ENCODE measurements around the gene MLF2.
"Not testable (repeated sequence)": the region's sequence is repeated elsewhere in the genome, so short reads cannot be mapped to it uniquely, and the experiment has no call there.

The MLF2 gene

DNA sequence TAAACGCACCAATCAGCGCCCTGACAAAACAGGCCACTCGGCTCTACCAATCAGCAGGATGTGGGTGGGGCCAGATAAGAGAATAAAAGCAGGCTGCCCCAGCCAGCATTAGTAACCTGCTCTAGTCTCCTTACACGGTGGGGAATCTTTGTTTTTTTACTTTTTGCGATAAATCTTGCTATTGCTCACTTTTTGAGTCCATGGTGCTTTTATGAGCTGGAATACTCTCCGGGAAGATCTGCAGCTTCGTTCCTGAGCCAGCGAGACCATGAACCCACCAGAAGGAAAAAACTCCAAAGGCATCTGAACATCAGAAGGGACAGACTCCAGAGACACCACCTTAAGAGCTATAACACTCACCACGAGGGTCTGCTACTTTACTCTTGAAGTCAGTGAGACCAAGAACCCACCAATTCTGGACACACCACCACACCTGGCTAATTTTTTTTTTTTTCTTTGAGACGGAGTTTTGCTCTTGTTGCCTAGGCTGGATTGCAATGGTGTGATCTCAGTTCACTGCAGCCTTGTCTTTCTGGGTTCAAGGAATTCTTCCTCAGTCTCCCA lies 36.0 kb downstream of the MLF2 start:
- Histone ChIP-seq H4K20me1 (ENCODE audit: insufficient read depth, low read length) (no peaks in the 10 kb centered on the region), H3K9me2 (replicated peaks; ENCODE audit: insufficient read depth, low read length) (no peaks in the 10 kb centered on the region), H3K79me2 (ENCODE audit: low read length) (no peaks in the 10 kb centered on the region), H2AFZ (ENCODE audit: low read length) (no peak overlapping the region), H3K36me3 (replicated peaks; ENCODE audit: insufficient read depth, low read length) (no peaks in the 10 kb centered on the region), H3F3A (ENCODE audit: insufficient read depth, low read length) (no peaks in the 10 kb centered on the region), H3K4me2 (ENCODE audit: low read depth, low read length) (no peak overlapping the region), H3K4me1 (ENCODE audit: low read length) (no peaks in the 10 kb centered on the region), H3K9me3 (replicated peaks; ENCODE audit: insufficient read depth, low read length) (no peaks in the 10 kb centered on the region), H3K27ac (ENCODE audit: low read length) (no peak overlapping the region), H3K4me3 (ENCODE audit: low read length) (no peak overlapping the region), H3K27me3 (replicated peaks; ENCODE audit: insufficient read depth, low read length) (peaks cover 5% of the 10 kb centered on the region; the same call in 1 of the 2 replicates), H3K9ac (ENCODE audit: low read length) (no peak overlapping the region)
- no peak for DNase-seq
- TF ChIP-seq EZH2 (optimal IDR thresholded peaks at IDR 0.05; ENCODE audit: low read depth, low read length) (no peak), EZH2phosphoT487 (IDR thresholded peaks at IDR 0.05; ENCODE audit: low read length) (no peak), CTCF (IDR thresholded peaks at IDR 0.05; ENCODE audit: low read length) (no peak)

- H3K9ac ChIP-seq (ENCODE audit: low read length); H3F3A ChIP-seq (ENCODE audit: insufficient read depth, low read length); H2AFZ ChIP-seq (ENCODE audit: low read length); H3K27ac ChIP-seq (ENCODE audit: low read length); H3K4me3 ChIP-seq (ENCODE audit: low read length); H3K9me3 ChIP-seq (replicated peaks; ENCODE audit: insufficient read depth, low read length); H3K27me3 ChIP-seq (replicated peaks; ENCODE audit: insufficient read depth, low read length); H3K4me2 ChIP-seq (ENCODE audit: low read depth, low read length); H3K79me2 ChIP-seq (ENCODE audit: low read length); DNase-seq; H4K20me1 ChIP-seq (ENCODE audit: insufficient read depth, low read length); H3K36me3 ChIP-seq (replicated peaks; ENCODE audit: insufficient read depth, low read length); H3K4me1 ChIP-seq (ENCODE audit: low read length); H3K9me2 ChIP-seq (replicated peaks; ENCODE audit: insufficient read depth, low read length): not testable (repeated sequence)
These were observed 36.7 kb downstream of the MLF2 start for GRCh38 chr12:6716031-6716873.

DNA sequence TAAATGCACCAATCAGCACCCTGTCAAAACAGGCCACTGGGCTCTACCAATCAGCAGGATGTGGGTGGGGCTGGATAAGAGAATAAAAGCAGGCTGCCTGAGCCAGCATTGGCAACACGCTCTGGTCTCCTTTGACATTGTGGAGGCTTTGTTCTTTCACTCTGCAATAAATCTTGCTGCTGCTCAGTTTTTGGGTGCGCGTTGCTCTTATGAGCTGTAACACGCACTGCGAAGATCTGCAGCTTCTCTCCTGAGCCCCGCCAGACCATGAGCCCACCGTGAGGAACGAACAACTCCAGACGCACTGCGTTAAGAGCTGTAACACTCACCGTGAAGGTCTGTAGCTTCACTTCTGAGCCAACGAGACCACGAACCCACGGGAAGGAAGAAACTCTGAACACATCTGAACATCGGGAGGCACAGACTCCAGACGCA lies 44.0 kb downstream of the MLF2 start:
- H3K4me2 ChIP-seq (ENCODE audit: low read depth, low read length) = no peak overlapping the region
- no peaks in the 10 kb centered on the region for H3F3A ChIP-seq (ENCODE audit: insufficient read depth, low read length)
- no peaks in the 10 kb centered on the region for H3K36me3 ChIP-seq (replicated peaks; ENCODE audit: insufficient read depth, low read length)
- no peak overlapping the region for H2AFZ ChIP-seq (ENCODE audit: low read length)
- DNase-seq = no peak
- no peaks in the 10 kb centered on the region for H3K9me3 ChIP-seq (replicated peaks; ENCODE audit: insufficient read depth, low read length)
- no peak overlapping the region for H3K27ac ChIP-seq (ENCODE audit: low read length)
- no peak overlapping the region for H3K9ac ChIP-seq (ENCODE audit: low read length)
- H3K4me3 ChIP-seq (ENCODE audit: low read length) = no peak overlapping the region
- H3K27me3 ChIP-seq (replicated peaks; ENCODE audit: insufficient read depth, low read length) = peaks cover 13% of the 10 kb centered on the region
- no peaks in the 10 kb centered on the region for H4K20me1 ChIP-seq (ENCODE audit: insufficient read depth, low read length)
- no peaks in the 10 kb centered on the region for H3K9me2 ChIP-seq (replicated peaks; ENCODE audit: insufficient read depth, low read length)
- H3K4me1 ChIP-seq (ENCODE audit: low read length) = no peaks in the 10 kb centered on the region
- H3K79me2 ChIP-seq (ENCODE audit: low read length) = no peaks in the 10 kb centered on the region
- TF ChIP-seq EZH2phosphoT487 (IDR thresholded peaks at IDR 0.05; ENCODE audit: low read length) (no peak), EZH2 (optimal IDR thresholded peaks at IDR 0.05; ENCODE audit: low read depth, low read length) (no peak), CTCF (IDR thresholded peaks at IDR 0.05; ENCODE audit: low read length) (no peak)

DNA sequence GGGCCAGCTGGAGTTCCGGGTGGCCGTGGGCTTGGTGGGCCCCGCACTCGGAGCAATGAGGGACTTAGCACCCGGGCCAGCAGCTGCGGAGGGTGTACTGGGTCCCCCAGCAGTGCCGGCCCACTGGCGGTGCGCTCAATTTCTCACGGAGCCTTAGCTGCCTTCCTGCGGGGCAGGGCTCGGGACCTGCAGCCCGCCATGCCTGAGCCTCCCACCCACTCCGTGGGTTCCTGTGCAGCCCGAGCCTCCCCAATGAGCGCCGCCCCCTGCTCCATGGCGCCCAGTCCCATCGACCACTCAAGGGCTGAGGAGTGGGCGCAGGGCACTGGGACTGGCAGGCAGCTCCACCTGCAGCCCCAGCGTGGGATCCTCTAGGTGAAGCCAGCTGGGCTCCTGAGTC lies 44.6 kb downstream of the MLF2 start:
- H2AFZ ChIP-seq (ENCODE audit: low read length); H3F3A ChIP-seq (ENCODE audit: insufficient read depth, low read length); DNase-seq; H3K4me2 ChIP-seq (ENCODE audit: low read depth, low read length); H3K27ac ChIP-seq (ENCODE audit: low read length); H3K9me2 ChIP-seq (replicated peaks; ENCODE audit: insufficient read depth, low read length); H3K36me3 ChIP-seq (replicated peaks; ENCODE audit: insufficient read depth, low read length); H4K20me1 ChIP-seq (ENCODE audit: insufficient read depth, low read length); H3K9ac ChIP-seq (ENCODE audit: low read length); H3K4me3 ChIP-seq (ENCODE audit: low read length); H3K9me3 ChIP-seq (replicated peaks; ENCODE audit: insufficient read depth, low read length); H3K79me2 ChIP-seq (ENCODE audit: low read length); H3K4me1 ChIP-seq (ENCODE audit: low read length): not testable (repeated sequence)
- H3K27me3 ChIP-seq (replicated peaks; ENCODE audit: insufficient read depth, low read length) = peaks cover 19% of the 10 kb centered on the region
